Lower lobe of right lung (tissue), 2 donors: ENCODE data around the gene SCGB1C2. TPM values are rescaled to one million over a fixed set of nuclear protein-coding genes. Genes with fewer than 3 reads are reported as not detected.

Source experiments
- ATAC-seq, 2 donors: fragments of 200-7000 bp; cut with Tn5 transposase; one replicate each; pipeline ENCODE4 v1.9.1; 2020 to 2022; ENCODE audit warnings: mild to moderate bottlenecking in 2 of 2, moderate library complexity in 2 of 2
- DNase-seq: peaks from one replicate; pipeline ENCODE4 v3.0.0-alpha.2; 2020
- H3K27ac ChIP-seq: fragments of 200-600 bp; one replicate; pipeline ENCODE4 v1.8.0; 2022
- H3K27me3 ChIP-seq: fragments of 200-600 bp; one replicate; pipeline ENCODE4 v1.8.0; 2022; ENCODE audit warnings: low read depth
- H3K36me3 ChIP-seq: fragments of 200-600 bp; one replicate; pipeline ENCODE4 v1.8.0; 2022; ENCODE audit warnings: mild to moderate bottlenecking
- H3K4me1 ChIP-seq: fragments of 200-600 bp; one replicate; pipeline ENCODE4 v1.8.0; 2022
- H3K4me3 ChIP-seq: fragments of 200-600 bp; one replicate; pipeline ENCODE4 v1.8.0; 2022; ENCODE audit warnings: mild to moderate bottlenecking
- H3K9me3 ChIP-seq: fragments of 200-600 bp; one replicate; pipeline ENCODE4 v1.8.0; 2022
- CTCF ChIP-seq: fragments of 200-600 bp; IDR thresholded peaks from one replicate; pipeline ENCODE4 v1.8.0; 2022; ENCODE audit warnings: antibody characterized with exemption, mild to moderate bottlenecking
- intact Hi-C: fragments of 100-400 bp; cut with DNase I; formaldehyde crosslinking; loops from one replicate; pipeline ENCODE4 v1.11.0; 2022
- total RNA-seq: library from RNA; stranded (reverse); fragmentation: NEBNext Ultra II Directional; extraction: Animal tissue kit (Norgen Biotek cat#: 25700); gene quantifications from one replicate; pipeline ENCODE4 v1.2.1, GENCODE V29; 2021
- donor health status: DM: no; HTN: yes; CAD: no; lungs with severe emphysema.

SCGB1C2 gene
- total RNA-seq, 1 donor from 2014 or later: not detected

- H3K36me3 ChIP-seq: no peaks in the 10 kb centered on the region
- no peak overlapping the region for H3K27ac ChIP-seq
- H3K9me3 ChIP-seq: no peaks in the 10 kb centered on the region
- no peak overlapping the region for H3K4me3 ChIP-seq
- no peaks in the 10 kb centered on the region for H3K4me1 ChIP-seq
- no peak for TF ChIP-seq CTCF
- no peaks in the 10 kb centered on the region for H3K27me3 ChIP-seq
- no peak for DNase-seq
- intact Hi-C loops: no loop called here
- ATAC-seq: no peak
Measured at GRCh38 chr17:172401-172800, 35.0 kb downstream of the SCGB1C2 start.

- no peak for TF ChIP-seq CTCF
- Histone ChIP-seq H3K9me3 (no peaks in the 10 kb centered on the region), H3K36me3 (no peaks in the 10 kb centered on the region), H3K4me3 (no peak overlapping the region), H3K27ac (no peak overlapping the region), H3K4me1 (peaks cover 1% of the 10 kb centered on the region), H3K27me3 (no peaks in the 10 kb centered on the region)
- DNase-seq (no peak), ATAC-seq (no peak)
- intact Hi-C loops: no loop called here
Measured at GRCh38 chr17:173166-173911, 36.0 kb downstream of the SCGB1C2 start.

- Histone ChIP-seq H3K9me3 (no peaks in the 10 kb centered on the region), H3K4me3 (no peak overlapping the region), H3K36me3 (no peaks in the 10 kb centered on the region), H3K4me1 (peaks cover 26% of the 10 kb centered on the region), H3K27me3 (peaks cover 31% of the 10 kb centered on the region), H3K27ac (no peak overlapping the region)
- DNase-seq (no peak), ATAC-seq (no peak)
- intact Hi-C loops: no loop called here
- TF ChIP-seq CTCF: no peak
Measured at GRCh38 chr17:177155-177554, 39.8 kb downstream of the SCGB1C2 start.

- Histone ChIP-seq H3K27me3 (peaks cover 37% of the 10 kb centered on the region), H3K4me3 (no peak overlapping the region), H3K9me3 (no peaks in the 10 kb centered on the region), H3K36me3 (no peaks in the 10 kb centered on the region), H3K27ac (no peak overlapping the region), H3K4me1 (peaks cover 32% of the 10 kb centered on the region)
- intact Hi-C loops: no loop called here
- ATAC-seq (no peak), DNase-seq (no peak)
- no peak for TF ChIP-seq CTCF
Measured at GRCh38 chr17:177762-178161, 40.4 kb downstream of the SCGB1C2 start.

GRCh38 chr17:178292-179065, 41.1 kb downstream of the SCGB1C2 start:
- Histone ChIP-seq H3K9me3 (no peaks in the 10 kb centered on the region), H3K27ac (peak overlapping the region; percentile 3), H3K36me3 (no peaks in the 10 kb centered on the region), H3K4me3 (no peak overlapping the region), H3K4me1 (peaks cover 33% of the 10 kb centered on the region), H3K27me3 (peaks cover 39% of the 10 kb centered on the region)
- DNase-seq: no peak
- ATAC-seq: no peak
- intact Hi-C loops: no loop called here
- no peak for TF ChIP-seq CTCF
